NCI-H524 (cell line): ENCODE measurements around the gene RAPGEF5.
A peak's percentile ranks its signal among the peaks of the same experiment; 100 is the strongest.

Experiments used
- DNase-seq, 2 experiments: peaks; one replicate each; lab custom pipeline; 2025; lab: John Stamatoyannopoulos, UW

RAPGEF5 gene

GRCh38 chr7:22377703-22378102 lies 20.7 kb upstream of the RAPGEF5 start:
- no peak for DNase-seq

GRCh38 chr7:22375359-22376048 lies 18.6 kb upstream of the RAPGEF5 start:
- no peak for DNase-seq

GRCh38 chr7:22373911-22374310 lies 17.0 kb upstream of the RAPGEF5 start:
- DNase-seq: no peak

GRCh38 chr7:22373388-22373787 lies 16.4 kb upstream of the RAPGEF5 start:
- DNase-seq: peak in 1 of 2 experiments; percentile 29

- DNase-seq: peak in 1 of 2 experiments; percentile 29
Measured at GRCh38 chr7:22372863-22373262, 15.9 kb upstream of the RAPGEF5 start.

GRCh38 chr7:22371878-22372277 lies 14.9 kb upstream of the RAPGEF5 start:
- no peak for DNase-seq

GRCh38 chr7:22364900-22365299 lies 7.9 kb upstream of the RAPGEF5 start:
- peak; percentile 85 to 94 for DNase-seq

- DNase-seq: peak; percentile 40 to 76
Measured at GRCh38 chr7:22363756-22364422, 6.9 kb upstream of the RAPGEF5 start.

- no peak for DNase-seq
Measured at GRCh38 chr7:22361795-22362194, 4.8 kb upstream of the RAPGEF5 start.

- DNase-seq: no peak
Measured at GRCh38 chr7:22361320-22361719, 4.4 kb upstream of the RAPGEF5 start.

GRCh38 chr7:22358820-22359697 lies 2.1 kb upstream of the RAPGEF5 start:
- DNase-seq: no peak

GRCh38 chr7:22357311-22358175 lies 589 bp upstream of the RAPGEF5 start:
- DNase-seq: no peak

- DNase-seq: peak; percentile 14 to 47
Measured at GRCh38 chr7:22356010-22356691, 803 bp downstream of the RAPGEF5 start.

- no peak for DNase-seq
Measured at GRCh38 chr7:22355620-22356009, 1.3 kb downstream of the RAPGEF5 start.

- DNase-seq: no peak
Measured at GRCh38 chr7:22354462-22354861, 2.5 kb downstream of the RAPGEF5 start.

GRCh38 chr7:22352887-22353286 lies 4.1 kb downstream of the RAPGEF5 start:
- DNase-seq: no peak

- DNase-seq: no peak
Measured at GRCh38 chr7:22351878-22352277, 5.1 kb downstream of the RAPGEF5 start.

GRCh38 chr7:22351329-22351692 lies 5.6 kb downstream of the RAPGEF5 start:
- DNase-seq: no peak

GRCh38 chr7:22350466-22351328 lies 6.3 kb downstream of the RAPGEF5 start:
- DNase-seq: no peak

GRCh38 chr7:22348379-22348778 lies 8.6 kb downstream of the RAPGEF5 start:
- DNase-seq: no peak
